A673 (cell line): ENCODE data around the gene TPPP. TPM values are rescaled to one million over a fixed set of nuclear protein-coding genes. Genes with fewer than 3 reads are reported as not detected.

Source experiments
- BruUV-seq: library from RNA; stranded (reverse); fragments of 400-500 nt; replicated peaks from 2 replicates; lab custom pipeline; 2021; lab: Mats Ljungman, UMichigan
- CTCF ChIA-PET: fragments of 300-600 bp; sonication (Branson Sonifier 250); formaldehyde crosslinking; loops from one replicate; lab custom pipeline; 2022; ENCODE audit warnings: antibody characterized with exemption; lab: Charles Lee
- POLR2A ChIA-PET: fragments of 300-600 bp; sonication (Branson Sonifier 250); formaldehyde crosslinking; loops from one replicate; lab custom pipeline; 2022; ENCODE audit warnings: antibody characterized with exemption; ENCODE audit not compliant: low non-redundant PET; lab: Charles Lee
- DNase-seq: peaks from one replicate; pipeline ENCODE4 v3.0.0-alpha.2; 2015; ENCODE audit warnings: low spot score
- H3K27ac ChIP-seq: fragments of 200-600 bp; sonication (generic); 2 replicates; pipeline ENCODE4 v1.5.1; 2016; ENCODE audit warnings: mixed run types, low read depth, mild to moderate bottlenecking, mixed read lengths, antibody characterized with exemption, low read length; ENCODE audit not compliant: poor library complexity, severe bottlenecking
- H3K27me3 ChIP-seq: fragments of 200-600 bp; sonication (generic); replicated peaks from 2 replicates; pipeline ENCODE4 v1.6.1; 2017; ENCODE audit warnings: mixed run types, low read depth, mild to moderate bottlenecking, mixed read lengths, antibody characterized with exemption, low read length; ENCODE audit not compliant: insufficient read depth, poor library complexity
- H3K36me3 ChIP-seq: fragments of 200-600 bp; sonication (generic); 2 replicates; pipeline ENCODE4 v1.6.1; 2016; ENCODE audit warnings: mixed run types, mild to moderate bottlenecking, mixed read lengths, antibody characterized with exemption, low read length; ENCODE audit not compliant: insufficient read depth, poor library complexity, severe bottlenecking
- H3K4me1 ChIP-seq: fragments of 200-600 bp; sonication (generic); 2 replicates; pipeline ENCODE4 v1.6.1; 2017; ENCODE audit warnings: mixed run types, mild to moderate bottlenecking, mixed read lengths, antibody characterized with exemption, low read length; ENCODE audit not compliant: insufficient read depth, poor library complexity, severe bottlenecking
- H3K4me3 ChIP-seq: fragments of 200-600 bp; sonication (generic); 2 replicates; pipeline ENCODE4 v1.5.1; 2016; ENCODE audit warnings: low read depth, mixed run types, mild to moderate bottlenecking, mixed read lengths, low read length; ENCODE audit not compliant: poor library complexity, severe bottlenecking
- H3K9me3 ChIP-seq: fragments of 200-600 bp; sonication (generic); 2 replicates; pipeline ENCODE4 v1.6.1; 2016; ENCODE audit warnings: mixed run types, low read depth, mild to moderate bottlenecking, mixed read lengths, antibody characterized with exemption, low read length; ENCODE audit not compliant: poor library complexity, severe bottlenecking
- EZH2 ChIP-seq: fragments of 200-600 bp; sonication (generic); IDR thresholded peaks from 2 replicates; pipeline ENCODE4 v1.6.1; 2017; ENCODE audit warnings: borderline replicate concordance, low read depth, mild to moderate bottlenecking, mixed read lengths, antibody characterized with exemption, low read length; ENCODE audit not compliant: poor library complexity, severe bottlenecking
- intact Hi-C: fragments of 100-400 bp; cut with micrococcal nuclease; formaldehyde crosslinking; loops from one replicate; pipeline ENCODE4 v1.10.0; 2022; ENCODE audit not compliant: unreplicated experiment
- total RNA-seq: library from RNA; stranded (reverse); gene quantifications from 2 replicates; pipeline ENCODE4 v1.2.3, GENCODE V29; 2021
- TF ChIP-seq, protein P1 (sequence below): fragments of 300-800, 200-600 bp; sonication (generic); conservative IDR thresholded peaks from 2 replicates; pipeline ENCODE4 v1.5.1; 2017; ENCODE audit warnings: low read depth, mild to moderate bottlenecking, antibody characterized with exemption, low read length, moderate library complexity, mixed read lengths

Gene TPPP
- total RNA-seq, 1 experiment from 2014 or later, result 0.19 TPM

DNA sequence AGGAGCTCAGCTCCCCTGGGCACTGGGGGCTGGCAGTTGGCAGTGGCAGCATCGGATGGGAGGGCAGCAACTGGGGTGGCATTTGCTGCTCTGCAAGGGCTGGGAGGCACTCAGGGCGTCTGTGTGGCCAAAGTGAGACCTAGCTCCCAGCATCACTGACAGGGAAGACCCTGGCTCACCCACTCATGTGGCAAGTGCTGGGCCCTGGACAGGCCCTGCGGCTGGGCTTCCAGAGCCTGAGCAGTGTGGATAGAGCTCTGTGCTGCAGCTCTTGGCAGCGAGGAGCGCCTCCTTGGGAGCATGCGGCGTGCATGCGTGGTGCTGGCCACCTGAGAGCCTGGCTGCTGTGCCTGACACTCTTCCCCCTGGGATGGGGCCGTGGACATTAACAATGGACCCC is 70.8 kb downstream of the TPPP start:
- CTCF ChIA-PET, result no interaction called here
- DNase-seq, result no peak
- BruUV-seq, result no TSS peak
- TF ChIP-seq, protein P1, sequence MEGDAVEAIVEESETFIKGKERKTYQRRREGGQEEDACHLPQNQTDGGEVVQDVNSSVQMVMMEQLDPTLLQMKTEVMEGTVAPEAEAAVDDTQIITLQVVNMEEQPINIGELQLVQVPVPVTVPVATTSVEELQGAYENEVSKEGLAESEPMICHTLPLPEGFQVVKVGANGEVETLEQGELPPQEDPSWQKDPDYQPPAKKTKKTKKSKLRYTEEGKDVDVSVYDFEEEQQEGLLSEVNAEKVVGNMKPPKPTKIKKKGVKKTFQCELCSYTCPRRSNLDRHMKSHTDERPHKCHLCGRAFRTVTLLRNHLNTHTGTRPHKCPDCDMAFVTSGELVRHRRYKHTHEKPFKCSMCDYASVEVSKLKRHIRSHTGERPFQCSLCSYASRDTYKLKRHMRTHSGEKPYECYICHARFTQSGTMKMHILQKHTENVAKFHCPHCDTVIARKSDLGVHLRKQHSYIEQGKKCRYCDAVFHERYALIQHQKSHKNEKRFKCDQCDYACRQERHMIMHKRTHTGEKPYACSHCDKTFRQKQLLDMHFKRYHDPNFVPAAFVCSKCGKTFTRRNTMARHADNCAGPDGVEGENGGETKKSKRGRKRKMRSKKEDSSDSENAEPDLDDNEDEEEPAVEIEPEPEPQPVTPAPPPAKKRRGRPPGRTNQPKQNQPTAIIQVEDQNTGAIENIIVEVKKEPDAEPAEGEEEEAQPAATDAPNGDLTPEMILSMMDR, result no peak
- no peak for TF ChIP-seq EZH2
- H3K36me3 ChIP-seq, result peaks cover 49% of the 10 kb centered on the region
- H3K9me3 ChIP-seq, result no peaks in the 10 kb centered on the region
- H3K27me3 ChIP-seq, result no peaks in the 10 kb centered on the region
- POLR2A ChIA-PET, result no interaction called here
- no peaks in the 10 kb centered on the region for H3K4me1 ChIP-seq
- intact Hi-C loops, result no loop called here
- no peak overlapping the region for H3K27ac ChIP-seq
- H3K4me3 ChIP-seq, result no peak overlapping the region

DNA sequence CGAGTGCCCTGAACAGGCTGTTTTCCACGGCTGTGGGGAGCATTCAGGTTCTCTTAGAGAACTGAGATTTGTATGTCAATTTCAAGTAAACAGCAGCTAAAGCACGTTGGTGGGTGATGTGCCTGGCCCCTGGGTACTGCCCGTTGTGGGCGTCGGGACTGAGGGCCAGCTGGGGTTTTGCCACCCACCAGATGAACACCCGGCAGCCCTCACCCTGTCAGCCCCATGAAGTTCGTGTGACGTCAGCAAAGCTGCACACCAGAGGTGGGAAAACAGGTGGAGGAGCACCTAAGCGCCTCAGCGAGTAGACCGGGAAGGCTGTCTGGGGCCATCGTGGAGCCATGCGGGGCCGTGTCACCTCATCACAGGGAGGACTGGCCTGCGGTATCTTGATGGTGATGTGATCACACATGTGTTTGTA is 71.8 kb downstream of the TPPP start:
- no peaks in the 10 kb centered on the region for H3K4me1 ChIP-seq
- H3K27me3 ChIP-seq, result no peaks in the 10 kb centered on the region
- intact Hi-C loops, result no loop called here
- BruUV-seq, result no TSS peak
- TF ChIP-seq, protein P1, result no peak
- TF ChIP-seq EZH2, result no peak
- H3K4me3 ChIP-seq, result no peak overlapping the region
- ChIA-PET CTCF (no interaction called here), POLR2A (no interaction called here)
- no peak overlapping the region for H3K27ac ChIP-seq
- peaks cover 51% of the 10 kb centered on the region for H3K36me3 ChIP-seq
- no peaks in the 10 kb centered on the region for H3K9me3 ChIP-seq
- DNase-seq, result no peak

DNA sequence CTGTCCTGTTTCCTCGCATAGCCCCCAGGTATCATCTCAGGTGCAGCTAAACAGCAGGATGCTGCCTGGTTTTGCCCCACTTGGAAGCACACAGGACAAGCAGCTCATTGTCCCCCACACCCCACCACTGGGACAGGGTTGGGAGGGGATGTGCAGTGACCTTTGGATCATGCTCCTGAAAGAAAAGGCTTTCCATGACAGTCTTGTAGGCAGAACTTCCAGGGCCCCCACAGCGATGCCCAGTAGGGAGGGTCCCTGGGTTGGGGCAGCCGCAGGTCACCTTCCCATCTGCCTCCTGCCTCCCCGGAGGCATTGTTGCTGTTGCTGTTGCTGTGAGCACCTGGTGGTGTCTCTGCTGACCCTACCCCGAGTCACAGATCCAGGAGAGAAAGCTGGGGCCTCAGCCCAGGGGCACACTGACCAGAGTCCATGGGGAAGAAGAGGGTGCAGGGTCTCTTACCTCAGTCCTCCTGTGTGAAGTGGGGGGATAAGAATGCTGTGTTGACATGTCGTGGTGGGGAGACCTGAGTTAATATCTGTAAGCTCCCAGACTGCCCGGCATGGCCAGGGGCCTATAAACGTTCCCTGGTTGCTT is 72.5 kb downstream of the TPPP start:
- H3K27ac ChIP-seq, result no peak overlapping the region
- H3K4me3 ChIP-seq, result no peak overlapping the region
- ChIA-PET POLR2A (no interaction called here), CTCF (no interaction called here)
- H3K36me3 ChIP-seq, result peaks cover 47% of the 10 kb centered on the region
- no peak for TF ChIP-seq EZH2
- TF ChIP-seq, protein P1, result no peak
- no peaks in the 10 kb centered on the region for H3K4me1 ChIP-seq
- H3K9me3 ChIP-seq, result no peaks in the 10 kb centered on the region
- H3K27me3 ChIP-seq, result no peaks in the 10 kb centered on the region
- DNase-seq, result no peak
- intact Hi-C loops, result no loop called here
- BruUV-seq, result no TSS peak
